ENCODE measurements around the gene APOL4.
"Not testable (repeated sequence)": the region's sequence is repeated elsewhere in the genome, so short reads cannot be mapped to it uniquely, and the experiment has no call there.

Gene APOL4

GRCh38 chr22:36153501-36154422, 47.8 kb downstream of the APOL4 start:
- no peak for TF ChIP-seq CTCF (IDR thresholded peaks at IDR 0.05; ENCODE audit: control extremely low read depth, extremely low read depth, low read depth, missing control alignments)
- POLR2A ChIA-PET: no interaction called here
- no peak for DNase-seq (ENCODE audit: extremely low spot score)
- CTCF ChIA-PET: interaction anchor here (0.7 to 3.3 kb wide), 2 partner anchors 15 to 26 kb away, joined by 3 to 10 read pairs; no protein-coding TSS in a partner anchor

DNA sequence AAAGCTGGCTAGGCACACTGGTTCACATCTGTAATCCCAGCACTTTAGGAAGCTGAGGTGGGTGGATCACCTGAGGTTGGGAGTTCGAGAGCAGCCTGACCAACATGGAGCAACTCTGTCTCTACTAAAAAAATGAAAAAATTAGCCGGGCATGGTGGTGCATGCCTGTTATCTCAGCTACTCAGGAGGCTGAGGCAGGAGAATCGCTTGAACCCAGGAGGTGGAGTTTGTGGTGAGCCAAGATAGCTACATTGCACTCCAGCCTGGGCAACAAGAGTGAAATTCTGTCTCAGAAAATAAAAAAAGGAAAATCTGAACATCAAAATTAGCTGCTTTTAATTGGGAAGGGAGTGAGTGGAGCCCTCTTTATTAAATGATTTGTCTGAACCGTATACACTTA, 48.8 kb downstream of the APOL4 start:
- DNase-seq (ENCODE audit: extremely low spot score); POLR2A ChIA-PET: not testable (repeated sequence)
- CTCF ChIA-PET: interaction anchor here (0.7 to 3.3 kb wide), 3 partner anchors 10 to 27 kb away, joined by 3 to 10 read pairs (median 3); no protein-coding TSS in a partner anchor

DNA sequence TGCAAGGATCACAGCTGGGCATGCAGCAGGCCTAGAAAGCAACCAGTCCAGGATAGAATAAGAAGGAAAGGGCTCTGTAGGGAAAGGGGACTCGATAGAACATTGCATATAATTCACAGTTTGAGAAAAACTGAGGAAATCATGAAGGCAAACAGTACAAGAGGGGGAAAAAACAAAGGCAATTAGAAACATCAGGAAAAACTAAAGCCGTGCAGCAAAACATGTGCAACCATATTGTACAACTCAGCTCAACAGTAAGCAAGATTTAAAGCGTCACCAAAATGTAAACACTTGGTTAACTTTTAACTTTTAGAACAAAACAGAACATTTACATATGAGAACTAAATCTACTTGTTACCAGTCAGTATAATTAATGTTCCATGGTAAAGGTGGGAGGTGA, 49.5 kb downstream of the APOL4 start:
- no peak for DNase-seq (ENCODE audit: extremely low spot score)
- TF ChIP-seq CTCF (IDR thresholded peaks at IDR 0.05; ENCODE audit: control extremely low read depth, extremely low read depth, low read depth, missing control alignments): no peak
- ChIA-PET POLR2A (no interaction called here), CTCF (interaction anchor here (0.8 to 3.3 kb wide), 2 partner anchors 11 to 28 kb away, joined by 3 to 10 read pairs; no protein-coding TSS in a partner anchor)

GRCh38 chr22:36151006-36151595, 50.5 kb downstream of the APOL4 start:
- ChIA-PET POLR2A (no interaction called here), CTCF (interaction anchor here (3.3 kb wide), 1 partner anchor 29 kb away, joined by 10 read pairs; no protein-coding TSS in a partner anchor)
- DNase-seq (ENCODE audit: extremely low spot score): no peak
- no peak for TF ChIP-seq CTCF (IDR thresholded peaks at IDR 0.05; ENCODE audit: control extremely low read depth, extremely low read depth, low read depth, missing control alignments)

- CTCF ChIA-PET: interaction anchor here (1.2 to 2.3 kb wide), 2 partner anchors 27 to 30 kb away, joined by 3 to 12 read pairs; no protein-coding TSS in a partner anchor
- no peak for TF ChIP-seq CTCF (IDR thresholded peaks at IDR 0.05; ENCODE audit: control extremely low read depth, extremely low read depth, low read depth, missing control alignments)
- POLR2A ChIA-PET: no interaction called here
Observed at GRCh38 chr22:36149441-36149840, 52.2 kb downstream of the APOL4 start.

DNA sequence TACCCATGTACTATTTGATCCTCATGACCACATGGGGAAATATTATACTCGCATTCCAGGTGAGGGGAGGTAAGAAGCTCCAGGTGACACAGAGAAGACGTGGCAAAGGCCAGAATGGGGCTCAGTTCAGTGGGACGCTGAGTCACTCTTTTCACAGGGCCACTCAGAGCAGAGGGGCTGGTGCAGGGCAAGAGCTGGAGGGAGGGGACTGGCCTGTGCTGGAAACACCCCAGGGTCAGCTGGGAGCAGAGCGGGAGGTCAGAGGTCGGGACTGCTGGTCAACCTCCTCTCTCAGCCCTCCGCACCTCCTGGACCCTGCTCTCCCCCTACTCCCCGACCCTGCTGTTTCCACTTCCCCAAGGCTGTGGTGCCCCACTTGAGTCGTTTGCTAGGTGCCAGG, 53.2 kb downstream of the APOL4 start:
- ChIA-PET CTCF (interaction anchor here (1.2 to 2.3 kb wide), 2 partner anchors 28 to 31 kb away, joined by 3 to 12 read pairs; no protein-coding TSS in a partner anchor), POLR2A (no interaction called here)
- TF ChIP-seq CTCF (IDR thresholded peaks at IDR 0.05; ENCODE audit: control extremely low read depth, extremely low read depth, low read depth, missing control alignments): no peak
- DNase-seq (ENCODE audit: extremely low spot score): no peak

More at GRCh38 chr22:36149441-36149840, 52.2 kb downstream of the APOL4 start:
- no peak for DNase-seq (ENCODE audit: extremely low spot score)
